GM23248 (cell line): ENCODE data around the gene PRKCQ. TPM values are rescaled to one million over a fixed set of nuclear protein-coding genes. Genes with fewer than 3 reads are reported as not detected.
A peak's percentile ranks its signal among the peaks of the same experiment; 100 is the strongest.

Source experiments
- DNase-seq: peaks from one replicate; pipeline ENCODE4 v3.0.0-alpha.2; 2015
- H2AFZ ChIP-seq: fragments of 200-600 bp; sonication (generic); 2 replicates; pipeline ENCODE4 v1.6.1; 2016; ENCODE audit warnings: antibody characterized with exemption
- H3F3A ChIP-seq: fragments of 200-600 bp; sonication (generic); 2 replicates; pipeline ENCODE4 v1.6.1; 2016; ENCODE audit warnings: mild to moderate bottlenecking, antibody characterized with exemption, mixed run types; ENCODE audit not compliant: insufficient read depth
- H3K27ac ChIP-seq: fragments of 200-600 bp; sonication (generic); 2 replicates; pipeline ENCODE4 v1.5.1; 2016; ENCODE audit warnings: mild to moderate bottlenecking
- H3K27me3 ChIP-seq: fragments of 200-600 bp; sonication (generic); replicated peaks from 2 replicates; pipeline ENCODE4 v1.6.1; 2016; ENCODE audit warnings: mild to moderate bottlenecking; ENCODE audit not compliant: insufficient read depth
- H3K36me3 ChIP-seq: fragments of 200-600 bp; sonication (generic); 2 replicates; pipeline ENCODE4 v1.6.1; 2016; ENCODE audit warnings: low read depth, mild to moderate bottlenecking
- H3K4me1 ChIP-seq: fragments of 200-600 bp; sonication (generic); 2 replicates; pipeline ENCODE4 v1.6.1; 2016; ENCODE audit warnings: mild to moderate bottlenecking; ENCODE audit not compliant: insufficient read depth
- H3K4me2 ChIP-seq: fragments of 200-600 bp; sonication (generic); one replicate; pipeline ENCODE4 v1.6.1; 2016; ENCODE audit warnings: mild to moderate bottlenecking; ENCODE audit not compliant: unreplicated experiment
- H3K4me3 ChIP-seq: fragments of 200-600 bp; sonication (generic); 2 replicates; pipeline ENCODE4 v1.5.1; 2016; ENCODE audit warnings: mild to moderate bottlenecking
- H3K79me2 ChIP-seq: fragments of 200-600 bp; sonication (generic); 2 replicates; pipeline ENCODE4 v1.6.1; 2016; ENCODE audit warnings: mild to moderate bottlenecking; ENCODE audit not compliant: insufficient read depth
- H3K9ac ChIP-seq: fragments of 200-600 bp; sonication (generic); 2 replicates; pipeline ENCODE4 v1.6.1; 2016; ENCODE audit warnings: mild to moderate bottlenecking
- H3K9me2 ChIP-seq: fragments of 200-600 bp; sonication (generic); 2 replicates; pipeline ENCODE4 v1.6.1; 2016; ENCODE audit warnings: mixed run types, mild to moderate bottlenecking, moderate library complexity; ENCODE audit not compliant: insufficient read depth
- H3K9me3 ChIP-seq: fragments of 200-600 bp; sonication (generic); one replicate; pipeline ENCODE4 v1.6.1; 2017; ENCODE audit warnings: low read depth
- H4K20me1 ChIP-seq: fragments of 200-600 bp; sonication (generic); 2 replicates; pipeline ENCODE4 v1.6.0; 2016; ENCODE audit not compliant: insufficient read depth
- EZH2 ChIP-seq: fragments of 200-600 bp; sonication (generic); IDR thresholded peaks from 2 replicates; pipeline ENCODE4 v1.6.1; 2018; ENCODE audit warnings: antibody characterized with exemption, mild to moderate bottlenecking; ENCODE audit not compliant: insufficient read depth, poor library complexity, severe bottlenecking
- EZH2phosphoT487 ChIP-seq: fragments of 200-600 bp; sonication (generic); IDR thresholded peaks from 2 replicates; pipeline ENCODE4 v1.6.1; 2018; ENCODE audit warnings: antibody characterized with exemption, moderate library complexity, mild to moderate bottlenecking, low read depth; ENCODE audit not compliant: insufficient read depth
- WGBS, 2 experiments: methylation state at CpG; one replicate each; pipeline ENCODE4 v1.1.6; 2015 to 2017; ENCODE audit warnings: low lambda C conversion rate in 2 of 2, low coverage in 1 of 2; ENCODE audit errors: missing lambda C conversion rate in 2 of 2; 5-methylcytosine and 5-hydroxymethylcytosine counted together
- in situ Hi-C: fragments of 300-500 bp; cut with MboI; formaldehyde crosslinking; loops from 2 replicates; pipeline ENCODE4 v1.15.0; 2020
- polyA plus RNA-seq: library from polyadenylated mRNA; unstranded; fragments of >200 nt; fragmentation: Nextera tagmentation; extraction: Ambion mirVana; gene quantifications from 2 replicates; pipeline ENCODE4 v1.2.1, GENCODE V29; 2016
- total RNA-seq: library from RNA; depleted of rRNA; stranded (reverse); fragments of >200 nt; shearing (Covaris generic); gene quantifications from 2 replicates; pipeline ENCODE4 v1.2.3, GENCODE V29; 2014

Gene PRKCQ
- total and polyA plus RNA-seq, 2 experiments from 2014 or later: not detected

DNA sequence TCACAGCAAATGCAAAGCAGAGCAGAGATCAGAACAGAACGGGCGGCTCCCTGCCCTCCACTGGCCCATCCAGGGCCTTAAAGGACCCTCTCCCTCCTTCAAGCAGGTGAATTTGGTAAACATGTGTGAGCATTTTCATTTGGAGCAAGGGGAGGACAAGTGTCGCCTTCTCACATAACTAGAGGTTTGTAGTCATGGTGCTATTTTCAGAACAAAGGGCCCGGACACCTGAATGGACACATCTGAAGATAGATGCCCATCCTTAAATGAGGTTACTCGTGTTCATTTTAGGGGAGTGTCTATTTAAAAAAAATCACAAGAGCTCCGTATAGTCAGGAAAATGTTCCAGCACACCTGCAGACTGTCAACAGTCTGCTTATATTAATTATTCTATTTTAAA is 153.8 kb downstream of the PRKCQ start:
- no peaks in the 10 kb centered on the region for H3K9me3 ChIP-seq
- H3K27ac ChIP-seq: no peak overlapping the region
- no peaks in the 10 kb centered on the region for H3K4me1 ChIP-seq
- no peaks in the 10 kb centered on the region for H4K20me1 ChIP-seq
- no peak overlapping the region for H3K9ac ChIP-seq
- no peak for TF ChIP-seq EZH2phosphoT487
- TF ChIP-seq EZH2: no peak
- H3K79me2 ChIP-seq: no peaks in the 10 kb centered on the region
- no peaks in the 10 kb centered on the region for H3K36me3 ChIP-seq
- H3K4me3 ChIP-seq: no peak overlapping the region
- no peaks in the 10 kb centered on the region for H3K9me2 ChIP-seq
- H3K4me2 ChIP-seq: no peak overlapping the region
- DNase-seq: no peak
- in situ Hi-C loops: loop anchor here (25.0 kb wide), 1 partner anchor 986 kb away; the partner anchor contains the start of gene SFMBT2
- peaks cover 13% of the 10 kb centered on the region; the same call in 1 of the 2 replicates for H3K27me3 ChIP-seq
- WGBS, 2 experiments: 43 to 47% methylated on average over 6 of the region's 6 CpGs
- no peaks in the 10 kb centered on the region for H3F3A ChIP-seq
- H2AFZ ChIP-seq: no peak overlapping the region

GRCh38 chr10:6423413-6424170 is 156.5 kb downstream of the PRKCQ start:
- no peaks in the 10 kb centered on the region for H3K4me1 ChIP-seq
- no peak overlapping the region for H3K9ac ChIP-seq
- no peak overlapping the region for H3K27ac ChIP-seq
- no peak for TF ChIP-seq EZH2phosphoT487
- no peak for TF ChIP-seq EZH2
- H3K4me3 ChIP-seq: no peak overlapping the region
- no peaks in the 10 kb centered on the region for H3K9me3 ChIP-seq
- H3F3A ChIP-seq: no peaks in the 10 kb centered on the region
- no peak overlapping the region for H2AFZ ChIP-seq
- no peaks in the 10 kb centered on the region for H3K36me3 ChIP-seq
- 53 to 57% methylated on average over 17 of the region's 17 CpGs for WGBS, 2 experiments
- DNase-seq: no peak
- no peaks in the 10 kb centered on the region for H3K79me2 ChIP-seq
- H3K9me2 ChIP-seq: no peaks in the 10 kb centered on the region
- no peaks in the 10 kb centered on the region for H4K20me1 ChIP-seq
- no peak overlapping the region for H3K4me2 ChIP-seq
- in situ Hi-C loops: no loop called here
- H3K27me3 ChIP-seq: peaks cover 20% of the 10 kb centered on the region; the same call in 1 of the 2 replicates

GRCh38 chr10:6423004-6423403 is 157.1 kb downstream of the PRKCQ start:
- no peak overlapping the region for H2AFZ ChIP-seq
- H3K4me2 ChIP-seq: no peak overlapping the region
- H3K9me3 ChIP-seq: no peaks in the 10 kb centered on the region
- H3K27me3 ChIP-seq: peaks cover 20% of the 10 kb centered on the region; the same call in 1 of the 2 replicates
- H3K79me2 ChIP-seq: no peaks in the 10 kb centered on the region
- no peak overlapping the region for H3K27ac ChIP-seq
- no peak overlapping the region for H3K9ac ChIP-seq
- H3K9me2 ChIP-seq: no peaks in the 10 kb centered on the region
- TF ChIP-seq EZH2: no peak
- TF ChIP-seq EZH2phosphoT487: no peak
- peak; percentile 41 for DNase-seq
- H3K4me3 ChIP-seq: no peak overlapping the region
- 72 to 77% methylated on average over 4 of the region's 4 CpGs for WGBS, 2 experiments
- no peaks in the 10 kb centered on the region for H3F3A ChIP-seq
- no peaks in the 10 kb centered on the region for H3K36me3 ChIP-seq
- in situ Hi-C loops: no loop called here
- H4K20me1 ChIP-seq: no peaks in the 10 kb centered on the region
- no peaks in the 10 kb centered on the region for H3K4me1 ChIP-seq

DNA sequence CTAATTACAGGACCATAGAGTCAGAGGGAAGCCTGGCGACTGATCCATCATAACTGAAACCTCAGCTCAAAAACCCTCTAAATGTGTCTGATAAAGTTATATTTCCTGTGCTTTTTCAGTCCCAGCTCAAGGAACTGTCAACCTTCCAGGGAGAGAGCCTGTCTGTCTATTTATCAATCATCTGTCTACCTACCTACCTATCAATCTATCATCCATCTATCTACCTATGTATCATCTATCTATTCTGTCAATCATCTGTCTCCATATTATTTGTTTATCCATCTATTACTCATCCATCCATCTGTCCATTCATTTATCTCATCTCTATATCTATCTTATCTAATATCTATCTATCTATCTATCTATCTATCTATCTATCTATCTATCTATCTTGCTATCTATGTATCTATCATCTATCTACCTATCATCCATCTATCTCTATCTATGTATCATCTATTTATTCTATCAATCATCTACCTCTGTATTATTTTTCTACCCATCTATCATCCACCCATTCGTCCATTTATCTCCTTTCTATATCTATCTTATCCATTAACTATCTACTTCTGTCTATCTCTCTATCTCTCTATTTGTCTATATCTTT is 161.4 kb downstream of the PRKCQ start:
- no peak for TF ChIP-seq EZH2phosphoT487
- TF ChIP-seq EZH2: no peak
- in situ Hi-C loops: no loop called here
- no peak overlapping the region for H2AFZ ChIP-seq

More for the DNA sequence above, 161.4 kb downstream of the PRKCQ start:
- no peaks in the 10 kb centered on the region for H3K9me3 ChIP-seq
- H3K27me3 ChIP-seq: peaks cover 30% of the 10 kb centered on the region
- no peak overlapping the region for H3K27ac ChIP-seq
- no peaks in the 10 kb centered on the region for H3K4me1 ChIP-seq
- 33 to 46% methylated on average over 2 of the region's 2 CpGs for WGBS, 2 experiments
- H3K36me3 ChIP-seq: no peaks in the 10 kb centered on the region
- no peaks in the 10 kb centered on the region for H3K79me2 ChIP-seq
- H4K20me1 ChIP-seq: no peaks in the 10 kb centered on the region
- H3F3A ChIP-seq: no peaks in the 10 kb centered on the region
- no peak overlapping the region for H3K9ac ChIP-seq
- no peak overlapping the region for H3K4me2 ChIP-seq
- no peaks in the 10 kb centered on the region for H3K9me2 ChIP-seq
- DNase-seq: no peak
- H3K4me3 ChIP-seq: no peak overlapping the region
